C4-2B (cell line): ENCODE results near the gene RNASEH2A.

Experiments used
- CTCF ChIP-seq: fragments of 450-650 bp; conservative IDR thresholded peaks from 2 replicates; pipeline ENCODE4 v1.5.1; 2017; ENCODE audit warnings: mild to moderate bottlenecking
- ZFX ChIP-seq: fragments of 450-650 bp; IDR thresholded peaks from 2 replicates; pipeline ENCODE4 v1.6.1; 2017

GRCh38 chr19:12785431-12786031 lies 20.9 kb upstream of the RNASEH2A start:
- no peak for TF ChIP-seq CTCF
- TF ChIP-seq ZFX, result no peak
